Measurements from ENCODE around the gene SIT1. TPM values are rescaled to one million over a fixed set of nuclear protein-coding genes. Genes with fewer than 3 reads are reported as not detected.

The SIT1 gene
- polyA plus RNA-seq, 1 experiment, result not detected

DNA sequence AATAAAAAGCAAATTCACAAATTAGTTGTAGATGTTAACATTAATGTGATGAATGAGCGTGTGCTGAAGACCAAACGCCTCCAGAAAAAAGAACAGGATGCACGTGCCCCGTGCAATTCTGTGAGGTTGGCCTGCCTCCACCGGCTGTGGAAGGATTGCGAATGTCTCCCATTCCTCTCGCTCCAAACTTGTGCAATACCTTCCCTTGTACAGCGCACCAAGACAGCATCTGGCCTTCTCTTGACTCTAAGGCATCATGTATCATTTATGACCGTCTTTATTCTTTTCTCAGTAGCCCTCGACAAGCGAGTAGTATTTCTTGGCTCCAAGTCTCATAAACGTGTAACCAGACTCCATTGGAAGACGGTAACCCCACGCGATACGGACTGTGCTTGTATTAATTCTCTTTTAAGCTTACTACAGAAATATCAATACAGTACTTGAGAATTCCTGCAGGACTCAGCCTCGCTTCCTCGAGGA is 47.2 kb downstream of the SIT1 start:
- TF ChIP-seq, protein P1, sequence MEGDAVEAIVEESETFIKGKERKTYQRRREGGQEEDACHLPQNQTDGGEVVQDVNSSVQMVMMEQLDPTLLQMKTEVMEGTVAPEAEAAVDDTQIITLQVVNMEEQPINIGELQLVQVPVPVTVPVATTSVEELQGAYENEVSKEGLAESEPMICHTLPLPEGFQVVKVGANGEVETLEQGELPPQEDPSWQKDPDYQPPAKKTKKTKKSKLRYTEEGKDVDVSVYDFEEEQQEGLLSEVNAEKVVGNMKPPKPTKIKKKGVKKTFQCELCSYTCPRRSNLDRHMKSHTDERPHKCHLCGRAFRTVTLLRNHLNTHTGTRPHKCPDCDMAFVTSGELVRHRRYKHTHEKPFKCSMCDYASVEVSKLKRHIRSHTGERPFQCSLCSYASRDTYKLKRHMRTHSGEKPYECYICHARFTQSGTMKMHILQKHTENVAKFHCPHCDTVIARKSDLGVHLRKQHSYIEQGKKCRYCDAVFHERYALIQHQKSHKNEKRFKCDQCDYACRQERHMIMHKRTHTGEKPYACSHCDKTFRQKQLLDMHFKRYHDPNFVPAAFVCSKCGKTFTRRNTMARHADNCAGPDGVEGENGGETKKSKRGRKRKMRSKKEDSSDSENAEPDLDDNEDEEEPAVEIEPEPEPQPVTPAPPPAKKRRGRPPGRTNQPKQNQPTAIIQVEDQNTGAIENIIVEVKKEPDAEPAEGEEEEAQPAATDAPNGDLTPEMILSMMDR (IDR thresholded peaks at IDR 0.05; ENCODE audit: insufficient read depth, low read depth, low read length), result no peak
- POLR2A ChIA-PET, result interaction anchor here (0.6 kb wide), 1 partner anchor 54 kb away, joined by 3 read pairs; the partner anchor contains the start of genes CCDC107 and RMRP
- CTCF ChIA-PET, result interaction anchor here (0.6 to 1.5 kb wide), 11 partner anchors 32 to 526 kb away, joined by 3 to 6 read pairs (median 3); partner anchors contain the start of genes CREB3, RUSC2 and TLN1

GRCh38 chr9:35599763-35600604 is 50.7 kb downstream of the SIT1 start:
- no peaks in the 10 kb centered on the region for H3K27me3 ChIP-seq (ENCODE audit: control insufficient read depth, insufficient read depth, low read length)
- H3K4me3 ChIP-seq (ENCODE audit: low read depth, low read length), result no peak overlapping the region
- ChIA-PET CTCF (interaction anchor here (0.6 to 1.7 kb wide), 6 partner anchors 11 to 129 kb away, joined by 3 to 5 read pairs (median 4); no protein-coding TSS in a partner anchor), POLR2A (interaction anchor here (0.6 to 0.7 kb wide), 2 partner anchors 61 to 84 kb away, joined by 3 read pairs; no protein-coding TSS in a partner anchor)
- TF ChIP-seq, protein P1 (IDR thresholded peaks at IDR 0.05; ENCODE audit: insufficient read depth, low read depth, low read length), result 0 out of 2 replicates have a peak, but pooled peaks have one; percentile 19
- H3K36me3 ChIP-seq (ENCODE audit: control insufficient read depth, insufficient read depth, low read length), result no peaks in the 10 kb centered on the region
- DNase-seq (ENCODE audit: low read depth), result no peak

More for the DNA sequence above, 47.2 kb downstream of the SIT1 start:
- Histone ChIP-seq H3K4me3 (ENCODE audit: low read depth, low read length) (peak overlapping the region; percentile 32), H3K27me3 (ENCODE audit: control insufficient read depth, insufficient read depth, low read length) (no peaks in the 10 kb centered on the region), H3K36me3 (ENCODE audit: control insufficient read depth, insufficient read depth, low read length) (peaks cover 8% of the 10 kb centered on the region)
- DNase-seq (ENCODE audit: low read depth), result peak; percentile 62

Small RNAs within 50 kb of the gene (small RNA-seq; reads per million reads assigned to genes)
- gene MIR4667 (ENCODE audit: insufficient read length, low read depth, low replicate concordance), result not detected
- not detected for gene RMRP (ENCODE audit: insufficient read length, low read depth, low replicate concordance)
- not detected for gene RN7SL22P (ENCODE audit: insufficient read length, low read depth, low replicate concordance)

Other genes with a start within 250 kb of the SIT1 start
- 19.6 and 43.3 TPM in 2 replicates for gene RUSC2, start 160.8 kb downstream of the SIT1 start, polyA plus RNA-seq (2011; rRNA removed)
- 23.2 and 32.6 TPM in 2 replicates for gene TESK1, start 45.7 kb downstream of the SIT1 start, polyA plus RNA-seq (2011; rRNA removed)
- 1.1 and 1.7 TPM in 2 replicates for gene CD72, start 32.5 kb downstream of the SIT1 start, polyA plus RNA-seq (2011; rRNA removed)
- 235 and 1,738 TPM in 2 replicates for gene RMRP, start 7.1 kb upstream of the SIT1 start, polyA plus RNA-seq (2011; rRNA removed)
- gene CCDC107, start 7.4 kb upstream of the SIT1 start, polyA plus RNA-seq (2011; rRNA removed), result 22.0 and 27.9 TPM in 2 replicates
- gene ARHGEF39, start 14.3 kb upstream of the SIT1 start, polyA plus RNA-seq (2011; rRNA removed), result 2.7 and 4.1 TPM in 2 replicates
- 0.13 and 0.32 TPM in 2 replicates for gene CA9, start 23.0 kb upstream of the SIT1 start, polyA plus RNA-seq (2011; rRNA removed)
- 1,727 and 2,061 TPM in 2 replicates for gene TPM2, start 39.0 kb upstream of the SIT1 start, polyA plus RNA-seq (2011; rRNA removed)
- 215 and 399 TPM in 2 replicates for gene TLN1, start 81.3 kb upstream of the SIT1 start, polyA plus RNA-seq (2011; rRNA removed)
- gene CREB3, start 81.7 kb upstream of the SIT1 start, polyA plus RNA-seq (2011; rRNA removed), result 67.9 and 75.8 TPM in 2 replicates
- gene GBA2, start 98.3 kb upstream of the SIT1 start, polyA plus RNA-seq (2011; rRNA removed), result 30.3 and 44.1 TPM in 2 replicates
- gene RGP1, start 98.4 kb upstream of the SIT1 start, polyA plus RNA-seq (2011; rRNA removed), result 17.4 and 19.7 TPM in 2 replicates
- not detected in 2 replicates for gene MSMP, start 103.3 kb upstream of the SIT1 start, polyA plus RNA-seq (2011; rRNA removed)
- 30.1 and 33.4 TPM in 2 replicates for gene NPR2, start 140.7 kb upstream of the SIT1 start, polyA plus RNA-seq (2011; rRNA removed)
- gene SPAG8, start 161.3 kb upstream of the SIT1 start, polyA plus RNA-seq (2011; rRNA removed), result 0.50 and 0.85 TPM in 2 replicates
- gene HINT2, start 164.1 kb upstream of the SIT1 start, polyA plus RNA-seq (2011; rRNA removed), result 20.9 and 30.0 TPM in 2 replicates
- gene FAM221B, start 177.8 kb upstream of the SIT1 start, polyA plus RNA-seq (2011; rRNA removed), result not detected in 2 replicates
- 3.4 and 5.6 TPM in 2 replicates for gene TMEM8B, start 178.3 kb upstream of the SIT1 start, polyA plus RNA-seq (2011; rRNA removed)
- gene OR13J1, start 219.5 kb upstream of the SIT1 start, polyA plus RNA-seq (2011; rRNA removed), result not detected in 2 replicates